Retina (tissue), 1 donor: Measurements from ENCODE around the gene KRTAP10-3.

Experiments used
- DNase-seq: peaks from one replicate; pipeline ENCODE4 v3.0.0-alpha.2; 2016

Gene KRTAP10-3

DNA sequence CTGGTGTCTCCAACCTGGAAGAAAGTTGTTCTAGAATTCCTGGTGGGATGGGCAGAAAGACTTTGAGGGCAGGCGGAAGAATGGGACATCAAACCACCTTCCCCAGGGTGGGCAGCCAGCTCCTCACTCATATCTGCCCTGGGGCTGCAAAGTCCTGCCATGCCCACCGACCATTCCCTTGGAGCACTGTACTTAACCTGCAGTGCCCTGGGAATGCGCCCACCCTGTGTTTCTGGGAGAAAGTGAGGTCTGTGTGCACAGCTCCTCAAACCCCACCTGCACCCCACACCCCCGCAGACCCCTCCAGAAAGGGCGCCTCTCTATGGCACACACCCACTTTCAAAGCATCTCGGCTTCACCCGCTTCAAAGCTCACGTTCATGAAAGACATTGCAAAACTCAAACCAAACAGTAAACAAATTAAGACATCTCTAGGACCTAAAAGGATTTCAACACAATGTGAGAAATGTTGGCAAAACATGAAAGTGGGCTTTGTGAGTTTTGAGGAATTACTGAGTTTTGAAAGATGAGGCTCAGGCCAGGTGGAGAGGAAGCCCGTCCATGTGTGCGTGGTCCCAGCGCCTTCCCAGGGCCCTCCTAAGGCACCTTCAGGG lies 43.7 kb downstream of the KRTAP10-3 start:
- no peak for DNase-seq

DNA sequence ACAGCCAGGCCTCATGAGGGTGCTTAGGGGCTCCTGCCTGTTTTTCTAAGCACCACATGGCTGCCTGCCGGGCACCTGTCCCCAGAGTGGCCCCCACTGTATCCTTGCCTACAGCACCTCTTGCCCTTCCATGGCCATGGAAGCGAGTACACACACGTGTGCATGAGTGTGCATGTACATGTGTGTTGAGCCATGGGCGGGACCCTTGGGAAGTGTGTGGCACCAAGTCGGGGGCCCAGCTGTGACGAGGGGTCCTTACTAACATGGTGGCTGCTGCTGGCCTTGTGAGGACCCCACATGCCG lies 44.4 kb downstream of the KRTAP10-3 start:
- no peak for DNase-seq

DNA sequence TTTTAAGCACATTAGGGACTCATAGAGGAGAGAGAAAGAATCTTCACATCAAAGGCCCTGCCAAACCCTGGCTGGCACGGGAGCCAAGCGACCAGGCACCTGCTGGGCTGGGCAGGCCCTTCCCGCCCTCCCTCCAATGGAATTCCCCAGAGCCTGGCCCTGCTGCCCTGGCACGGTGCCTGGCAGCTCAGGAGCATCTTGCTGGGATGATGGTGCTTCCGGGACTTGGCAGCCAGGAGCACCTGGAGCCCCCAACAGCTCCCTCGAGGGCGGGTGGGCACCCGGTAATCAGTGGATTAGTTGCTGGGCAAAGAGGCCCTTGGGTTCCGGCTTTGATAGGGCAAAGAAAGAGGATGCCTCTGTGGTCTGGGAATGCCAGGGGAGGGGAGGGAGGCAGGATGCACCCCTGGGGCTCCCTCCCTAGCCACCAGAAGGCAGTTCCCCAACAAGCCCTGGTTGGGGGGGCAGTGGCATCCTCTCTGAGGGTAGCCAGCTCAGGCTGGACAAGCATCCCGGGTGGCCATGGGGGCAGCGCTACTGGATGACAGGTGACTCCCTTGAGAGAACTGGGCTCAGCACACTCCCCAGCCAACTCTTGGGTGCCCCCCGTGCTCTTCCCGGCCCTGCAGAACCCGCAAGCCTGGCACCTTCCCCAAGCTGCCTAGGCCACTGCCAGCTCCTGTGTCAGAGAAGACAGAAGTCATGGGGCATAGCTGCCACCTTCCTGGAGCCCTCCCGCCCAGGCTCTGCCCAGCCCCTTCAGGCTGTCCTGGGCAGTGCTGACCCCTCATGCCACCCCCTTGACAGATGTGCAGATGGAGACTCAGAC lies 45.0 kb downstream of the KRTAP10-3 start:
- DNase-seq = no peak

DNA sequence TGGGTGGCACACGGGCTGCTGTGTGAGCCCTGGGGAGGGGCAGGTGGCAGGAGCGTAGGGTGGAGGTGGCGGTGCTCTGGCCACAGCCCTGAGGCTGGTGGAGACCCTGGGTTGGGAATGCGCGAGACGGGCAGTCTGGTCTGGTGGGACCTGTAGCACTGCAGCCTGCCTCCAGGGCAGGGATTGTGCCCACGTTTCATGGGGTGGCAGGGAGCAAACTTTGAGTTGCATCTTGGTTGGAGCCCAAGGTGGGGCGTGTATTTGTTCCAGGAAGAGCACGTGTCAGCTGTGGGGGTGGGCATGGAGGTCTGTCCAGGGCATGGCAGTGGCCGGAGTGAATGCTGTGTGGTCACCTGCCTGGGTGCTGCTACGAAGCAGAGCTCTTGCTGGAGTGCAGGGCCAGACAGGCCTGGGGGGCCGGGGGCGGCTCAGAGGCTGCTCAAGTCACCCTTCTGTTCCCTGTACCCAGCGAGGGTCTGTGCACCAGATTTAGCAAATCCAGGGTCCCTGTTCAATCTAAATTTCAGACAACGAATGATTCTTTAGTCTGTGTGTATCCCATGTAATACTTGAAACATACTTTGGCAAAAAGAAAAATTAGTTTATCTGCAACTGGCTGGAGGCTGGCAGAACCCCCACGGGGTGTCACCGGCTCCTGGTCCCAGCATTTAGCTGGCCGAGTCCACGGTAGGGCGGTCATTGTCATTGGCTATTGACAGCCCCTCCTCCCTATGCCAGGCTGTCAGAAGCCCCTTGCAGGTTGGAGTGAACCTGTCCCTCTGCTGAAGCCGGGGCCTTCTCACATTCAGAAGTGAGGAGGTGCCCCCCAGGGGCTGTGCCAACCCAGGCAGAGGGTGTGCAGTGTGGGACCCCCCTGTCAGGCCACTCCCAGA lies 45.9 kb downstream of the KRTAP10-3 start:
- DNase-seq = no peak

DNA sequence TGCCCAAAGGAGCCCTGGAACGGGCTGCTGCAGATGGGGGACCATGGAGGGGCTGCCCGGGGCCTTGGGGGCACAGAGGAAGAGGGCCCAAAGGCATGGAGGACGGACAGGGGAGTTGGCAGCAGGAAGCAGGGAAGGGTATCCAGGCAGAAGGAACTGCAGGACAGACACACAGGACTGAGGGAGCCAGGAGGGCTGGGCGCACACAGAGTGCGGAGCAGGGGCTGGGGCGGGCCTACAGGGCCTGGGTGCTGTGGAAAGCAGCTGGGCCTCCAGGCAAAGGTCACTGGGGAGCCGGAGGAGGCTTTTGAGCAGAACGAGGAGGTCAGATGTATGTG lies 46.7 kb downstream of the KRTAP10-3 start:
- DNase-seq = no peak

DNA sequence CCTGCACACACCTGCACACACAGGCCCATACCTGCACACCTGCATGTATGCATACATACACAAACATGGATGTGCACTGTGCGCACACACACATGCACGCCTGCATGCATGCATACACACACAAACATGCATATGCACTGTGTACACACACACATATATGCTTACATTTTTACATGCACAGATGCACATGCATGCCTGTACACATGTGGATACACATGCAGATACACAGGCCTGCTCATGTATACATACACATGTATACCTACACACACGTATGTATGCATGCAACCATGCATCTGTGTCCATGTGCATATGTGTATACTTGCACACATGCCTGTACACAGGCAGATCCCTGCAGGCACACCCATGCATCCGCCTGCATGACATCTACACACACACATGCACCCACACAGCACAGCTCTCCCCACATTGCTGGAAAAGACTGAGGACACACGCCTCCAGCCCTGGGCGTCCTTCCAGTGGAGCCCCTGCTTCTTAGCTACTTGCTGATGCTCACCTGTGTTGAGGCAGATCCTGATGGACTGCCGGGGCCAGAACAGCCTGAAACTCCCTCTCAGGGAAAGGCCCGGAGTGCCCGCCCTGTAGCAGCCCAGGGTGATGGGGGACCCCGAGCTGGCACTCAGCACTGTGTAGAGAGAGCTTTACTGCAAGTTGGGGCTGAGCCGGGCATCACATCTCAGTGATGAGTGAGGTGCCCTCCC lies 47.2 kb downstream of the KRTAP10-3 start:
- no peak for DNase-seq

DNA sequence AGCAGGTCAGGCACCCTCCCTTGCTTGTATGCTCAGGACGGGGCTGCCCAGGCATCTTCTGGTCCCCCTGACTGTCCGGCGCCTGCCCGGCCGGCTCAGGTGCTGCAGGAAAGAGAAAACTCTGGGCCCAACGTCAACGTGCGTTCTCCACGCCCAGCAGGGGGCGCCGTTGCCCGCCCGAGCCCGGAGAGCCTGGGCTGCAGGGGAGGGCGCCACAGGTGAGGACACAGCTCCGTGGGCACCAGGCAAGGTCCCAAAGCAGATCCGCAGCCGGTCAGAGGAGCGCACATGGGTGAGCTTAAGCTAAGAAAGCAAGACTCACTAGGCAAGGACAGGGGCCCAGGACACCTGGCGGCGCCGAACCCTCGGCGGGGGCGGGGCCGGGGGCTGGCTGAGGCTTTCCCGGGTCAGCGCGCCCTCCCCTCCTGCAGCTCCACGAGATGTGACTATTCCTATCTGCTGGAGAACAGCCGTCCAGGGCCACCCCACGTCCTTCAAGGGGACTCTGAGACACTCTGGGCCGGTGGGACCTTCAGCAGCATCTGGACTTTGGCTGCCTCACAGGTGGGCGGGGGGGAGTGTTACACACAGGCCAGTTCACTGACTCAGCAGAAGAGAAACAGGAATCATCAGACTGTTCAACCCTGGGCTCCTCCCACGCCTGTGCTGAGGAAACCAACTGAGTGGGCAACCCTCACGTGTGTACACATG lies 47.9 kb downstream of the KRTAP10-3 start:
- DNase-seq = peak; percentile 76

DNA sequence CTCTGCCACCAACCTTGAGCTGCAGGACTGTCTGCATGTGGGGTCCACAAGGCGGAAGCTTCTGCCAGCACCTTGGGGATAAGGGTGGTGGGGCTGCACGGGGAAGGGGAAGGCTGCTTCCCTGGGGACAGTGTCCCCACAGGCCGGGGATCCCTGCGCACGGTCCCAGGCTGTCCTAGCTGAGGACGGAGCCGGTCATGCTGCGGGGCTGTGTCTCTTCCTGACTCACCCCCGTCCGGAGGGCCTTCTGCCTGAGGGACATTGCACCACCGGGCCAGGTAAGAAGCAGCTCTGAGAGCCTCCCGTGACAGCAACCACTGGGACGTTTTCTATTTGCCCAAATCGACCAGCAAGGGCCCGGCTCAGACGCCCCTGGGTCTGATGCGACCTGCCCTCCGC lies 48.5 kb downstream of the KRTAP10-3 start:
- DNase-seq = no peak

DNA sequence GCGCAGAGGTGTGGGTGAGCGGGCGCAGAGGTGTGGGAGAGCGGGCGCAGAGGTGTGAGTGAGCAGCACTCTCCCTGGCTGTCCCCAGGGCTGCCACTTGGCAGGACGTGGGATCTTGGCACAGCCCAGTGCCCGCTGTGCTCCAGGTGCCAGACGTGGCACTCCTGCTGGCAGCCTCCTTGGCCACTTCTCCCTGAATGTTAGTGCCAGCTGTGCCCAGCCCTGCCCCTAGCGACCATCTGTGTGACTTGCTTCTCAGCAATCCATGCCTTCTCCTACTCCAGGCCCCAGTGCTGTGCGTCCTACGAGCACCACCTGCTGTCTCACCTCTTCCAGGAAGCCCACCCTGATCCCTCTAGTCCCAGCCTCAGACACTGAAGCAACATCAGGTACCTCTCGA lies 49.1 kb downstream of the KRTAP10-3 start:
- DNase-seq = no peak

DNA sequence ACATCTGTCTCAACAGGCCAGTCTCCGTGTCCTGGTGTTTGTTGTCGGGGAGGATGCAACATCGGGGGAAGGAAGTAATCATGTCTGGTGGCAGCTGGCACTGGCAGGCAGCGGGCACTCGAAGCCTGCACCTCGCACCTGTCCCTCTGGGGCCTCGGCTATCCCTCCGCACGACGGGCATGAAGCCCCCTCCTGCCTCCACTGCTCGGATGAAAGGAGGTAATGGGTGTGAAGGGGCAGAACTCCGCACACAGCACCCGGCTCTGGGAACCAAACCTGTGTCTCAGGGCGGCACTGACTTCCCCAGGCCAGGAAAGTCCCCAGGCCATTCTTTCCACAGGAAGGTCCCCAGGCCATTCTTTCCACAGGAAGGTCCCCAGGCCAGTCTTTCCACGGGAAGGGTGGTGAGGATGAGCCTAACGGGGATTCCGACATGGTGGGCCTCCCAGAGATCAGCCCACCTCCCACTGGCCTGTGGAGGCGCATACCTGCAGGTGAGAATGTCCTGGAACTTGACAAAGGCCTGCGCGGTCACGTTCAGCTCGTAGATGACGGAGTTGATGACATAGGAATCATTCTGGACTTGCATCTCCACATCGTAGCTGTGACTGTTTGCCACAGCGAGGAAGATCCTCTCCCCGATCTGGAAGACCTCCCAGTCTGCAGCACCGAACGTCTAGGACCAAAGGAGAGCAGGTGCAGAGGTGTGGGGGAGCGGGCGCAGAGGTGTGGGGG lies 49.7 kb downstream of the KRTAP10-3 start:
- no peak for DNase-seq

DNA sequence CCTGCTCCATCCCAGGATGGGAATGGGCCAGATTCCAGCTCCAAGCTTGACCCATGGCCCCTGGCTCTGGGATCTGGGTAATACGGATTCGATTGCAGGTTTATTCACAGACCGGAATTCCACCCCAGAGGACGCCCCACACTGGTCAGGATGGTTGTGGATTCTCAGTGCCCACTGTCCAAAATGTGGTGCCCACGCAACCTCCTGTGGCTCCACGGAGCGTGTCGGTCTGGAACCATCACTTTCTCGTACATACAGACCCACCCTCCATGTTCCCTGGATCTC lies 50.2 kb downstream of the KRTAP10-3 start:
- DNase-seq = no peak
